Dendritic cell treated with granulocyte-macrophage colony-stimulating factor and Interleukin-4, amounts not matched to agents 40 ng/mL and 50 ng/mL, for 4 days (primary cell): ENCODE results near the gene GSTK1.

Experiments
- H3K27ac Mint-ChIP-seq: one replicate; pipeline ENCODE4 v1.8.0; 2022; ENCODE audit warnings: mild to moderate bottlenecking, mixed read lengths
- H3K27me3 Mint-ChIP-seq: one replicate; pipeline ENCODE4 v1.8.0; 2022; ENCODE audit warnings: mild to moderate bottlenecking, mixed read lengths
- H3K36me3 Mint-ChIP-seq: one replicate; pipeline ENCODE4 v1.8.0; 2022; ENCODE audit warnings: low read depth, mixed read lengths
- H3K4me1 Mint-ChIP-seq: one replicate; pipeline ENCODE4 v1.8.0; 2022; ENCODE audit warnings: low read depth, mixed read lengths
- H3K4me3 Mint-ChIP-seq: one replicate; pipeline ENCODE4 v1.8.0; 2022; ENCODE audit warnings: mild to moderate bottlenecking, moderate library complexity, mixed read lengths
- H3K9me3 Mint-ChIP-seq: one replicate; pipeline ENCODE4 v1.8.0; 2022; ENCODE audit warnings: mixed read lengths
- intact Hi-C: fragments of 100-400 bp; cut with micrococcal nuclease; formaldehyde crosslinking; loops from one replicate; pipeline ENCODE4 v1.15.0; 2022

GSTK1 gene

GRCh38 chr7:143269251-143269650 lies 6.0 kb downstream of the GSTK1 start:
- Mint-ChIP-seq H3K27me3 (no peaks in the 10 kb centered on the region), H3K4me1 (peaks cover 44% of the 10 kb centered on the region), H3K36me3 (peaks cover 61% of the 10 kb centered on the region), H3K9me3 (no peaks in the 10 kb centered on the region), H3K27ac (no peak overlapping the region), H3K4me3 (no peak overlapping the region)
- intact Hi-C loops = no loop called here

GRCh38 chr7:143271240-143271639 lies 8.0 kb downstream of the GSTK1 start:
- Mint-ChIP-seq H3K27ac (no peak overlapping the region), H3K4me3 (no peak overlapping the region), H3K27me3 (no peaks in the 10 kb centered on the region), H3K4me1 (peaks cover 29% of the 10 kb centered on the region), H3K9me3 (no peaks in the 10 kb centered on the region), H3K36me3 (peaks cover 41% of the 10 kb centered on the region)
- intact Hi-C loops = no loop called here

GRCh38 chr7:143272871-143273270 lies 9.6 kb downstream of the GSTK1 start:
- Mint-ChIP-seq H3K36me3 (peaks cover 25% of the 10 kb centered on the region), H3K27ac (no peak overlapping the region), H3K27me3 (no peaks in the 10 kb centered on the region), H3K4me3 (no peak overlapping the region), H3K4me1 (peaks cover 27% of the 10 kb centered on the region), H3K9me3 (no peaks in the 10 kb centered on the region)
- intact Hi-C loops = no loop called here

- H3K36me3 Mint-ChIP-seq = no peaks in the 10 kb centered on the region
- H3K27me3 Mint-ChIP-seq = no peaks in the 10 kb centered on the region
- H3K4me3 Mint-ChIP-seq = no peak overlapping the region
- intact Hi-C loops = no loop called here
- no peaks in the 10 kb centered on the region for H3K9me3 Mint-ChIP-seq
- H3K27ac Mint-ChIP-seq = no peak overlapping the region
- H3K4me1 Mint-ChIP-seq = peaks cover 23% of the 10 kb centered on the region
Observed at GRCh38 chr7:143279186-143280098, 16.2 kb downstream of the GSTK1 start.

- H3K27ac Mint-ChIP-seq = no peak overlapping the region
- intact Hi-C loops = no loop called here
Observed at GRCh38 chr7:143280160-143280559, 16.9 kb downstream of the GSTK1 start.

GRCh38 chr7:143280566-143280965 lies 17.3 kb downstream of the GSTK1 start:
- intact Hi-C loops = no loop called here
- Mint-ChIP-seq H3K4me3 (no peak overlapping the region), H3K27me3 (no peaks in the 10 kb centered on the region), H3K9me3 (no peaks in the 10 kb centered on the region), H3K36me3 (no peaks in the 10 kb centered on the region), H3K4me1 (peaks cover 28% of the 10 kb centered on the region), H3K27ac (no peak overlapping the region)

More at GRCh38 chr7:143280160-143280559, 16.9 kb downstream of the GSTK1 start:
- Mint-ChIP-seq H3K4me3 (no peak overlapping the region), H3K4me1 (peaks cover 28% of the 10 kb centered on the region), H3K9me3 (no peaks in the 10 kb centered on the region), H3K36me3 (no peaks in the 10 kb centered on the region), H3K27me3 (no peaks in the 10 kb centered on the region)

- Mint-ChIP-seq H3K27ac (no peak overlapping the region), H3K9me3 (no peaks in the 10 kb centered on the region), H3K4me3 (no peak overlapping the region), H3K4me1 (peaks cover 28% of the 10 kb centered on the region), H3K27me3 (no peaks in the 10 kb centered on the region), H3K36me3 (no peaks in the 10 kb centered on the region)
- intact Hi-C loops = no loop called here
Observed at GRCh38 chr7:143281529-143281928, 18.3 kb downstream of the GSTK1 start.

GRCh38 chr7:143282124-143282523 lies 18.9 kb downstream of the GSTK1 start:
- H3K27me3 Mint-ChIP-seq = no peaks in the 10 kb centered on the region
- no peak overlapping the region for H3K4me3 Mint-ChIP-seq
- peaks cover 28% of the 10 kb centered on the region for H3K4me1 Mint-ChIP-seq
- no peaks in the 10 kb centered on the region for H3K36me3 Mint-ChIP-seq
- no peak overlapping the region for H3K27ac Mint-ChIP-seq
- H3K9me3 Mint-ChIP-seq = no peaks in the 10 kb centered on the region
- intact Hi-C loops = no loop called here

- H3K27me3 Mint-ChIP-seq = no peaks in the 10 kb centered on the region
- no peaks in the 10 kb centered on the region for H3K9me3 Mint-ChIP-seq
- H3K27ac Mint-ChIP-seq = no peak overlapping the region
- peaks cover 4% of the 10 kb centered on the region for H3K36me3 Mint-ChIP-seq
- H3K4me1 Mint-ChIP-seq = peaks cover 36% of the 10 kb centered on the region
- intact Hi-C loops = no loop called here
- H3K4me3 Mint-ChIP-seq = no peak overlapping the region
Observed at GRCh38 chr7:143283381-143283780, 20.1 kb downstream of the GSTK1 start.

- Mint-ChIP-seq H3K4me3 (no peak within 1 kb of the TSS), H3K9me3 (no peaks in the 10 kb centered on the region), H3K4me1 (peaks cover 44% of the 10 kb centered on the region), H3K27me3 (no peaks in the 10 kb centered on the region), H3K36me3 (peaks cover 12% of the 10 kb centered on the region), H3K27ac (no peak within 1 kb of the TSS)
- intact Hi-C loops = no loop called here
Observed at GRCh38 chr7:143284591-143285469, 21.6 kb downstream of the GSTK1 start, which contains the start of gene TMEM139. TMEM139 (plus strand) TSS chr7:143284958; CDS start chr7:143285958, 1,000 bp downstream.

- Mint-ChIP-seq H3K4me3 (no peak overlapping the region), H3K36me3 (peaks cover 14% of the 10 kb centered on the region), H3K27ac (no peak overlapping the region), H3K27me3 (no peaks in the 10 kb centered on the region), H3K9me3 (no peaks in the 10 kb centered on the region), H3K4me1 (peaks cover 41% of the 10 kb centered on the region)
- intact Hi-C loops = no loop called here
Observed at GRCh38 chr7:143285470-143285778, 22.2 kb downstream of the GSTK1 start.

- intact Hi-C loops = no loop called here
- Mint-ChIP-seq H3K4me3 (no peak overlapping the region), H3K27ac (no peak overlapping the region), H3K9me3 (no peaks in the 10 kb centered on the region), H3K4me1 (peaks cover 38% of the 10 kb centered on the region), H3K27me3 (no peaks in the 10 kb centered on the region), H3K36me3 (peaks cover 14% of the 10 kb centered on the region)
Observed at GRCh38 chr7:143285806-143286521, 22.7 kb downstream of the GSTK1 start.

- Mint-ChIP-seq H3K36me3 (peaks cover 20% of the 10 kb centered on the region), H3K9me3 (no peaks in the 10 kb centered on the region), H3K4me1 (peaks cover 43% of the 10 kb centered on the region), H3K27me3 (no peaks in the 10 kb centered on the region), H3K27ac (peak overlapping the region; percentile 40), H3K4me3 (no peak overlapping the region)
- intact Hi-C loops = no loop called here
Observed at GRCh38 chr7:143286522-143286890, 23.3 kb downstream of the GSTK1 start.
